Activated T-helper 1 cell treated with Interleukin-2 at 50 U/mL for 16 hours (primary cell): Measurements from ENCODE around the gene IL23R.
A peak's percentile ranks its signal among the peaks of the same experiment; 100 is the strongest.

ENCODE experiments used
- DNase-seq: peaks from one replicate; pipeline ENCODE4 v3.0.0-alpha.2; 2020; ENCODE audit warnings: low read depth

Gene IL23R

DNA sequence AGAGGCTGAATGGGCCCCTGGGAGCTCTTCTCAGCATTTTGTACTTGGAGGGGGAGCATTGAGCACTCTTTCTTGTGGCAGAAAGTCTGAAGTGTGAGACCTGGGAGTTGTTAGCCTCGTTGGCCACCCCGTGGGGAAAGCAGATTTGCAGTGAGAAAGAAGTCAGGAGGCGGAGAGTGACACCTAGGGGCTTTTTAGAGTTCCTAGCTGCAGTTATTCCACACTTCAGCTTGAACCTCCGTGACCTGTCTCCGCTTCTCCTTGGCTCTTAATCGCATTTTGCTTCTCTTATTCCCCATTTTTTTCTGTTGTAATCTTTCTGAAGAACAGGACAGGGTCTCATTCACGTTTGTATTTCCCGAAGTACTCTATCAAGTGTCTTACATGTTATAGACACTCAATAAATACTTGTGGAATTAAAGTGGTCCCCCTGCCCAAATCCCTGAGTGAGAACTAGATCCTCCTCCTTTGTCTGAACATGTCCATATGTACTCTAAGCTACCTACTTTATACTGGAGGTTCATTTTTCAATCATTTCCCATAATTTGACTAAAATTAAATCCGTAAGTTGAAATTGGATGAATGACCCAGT is 17.0 kb upstream of the IL23R start:
- peak; percentile 33 for DNase-seq

DNA sequence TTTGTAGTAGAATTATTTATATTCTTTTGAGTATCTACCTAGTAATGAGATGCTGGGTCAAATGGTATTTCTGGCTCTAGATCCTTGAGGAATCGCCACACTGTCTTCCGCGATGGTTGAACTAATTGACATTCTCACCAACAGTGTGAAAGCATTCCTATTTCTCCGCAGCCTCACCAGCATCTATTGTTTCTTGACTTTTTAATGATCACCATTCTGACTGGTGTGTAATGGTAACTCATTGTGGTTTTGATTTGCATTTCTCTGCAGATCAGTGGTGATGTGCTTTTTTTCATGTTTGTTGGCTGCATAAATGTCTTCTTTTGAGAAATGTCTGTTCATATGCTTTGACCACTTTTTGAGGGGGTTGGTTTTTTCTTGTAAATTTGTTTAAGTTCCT is 15.3 kb upstream of the IL23R start:
- DNase-seq = no peak

DNA sequence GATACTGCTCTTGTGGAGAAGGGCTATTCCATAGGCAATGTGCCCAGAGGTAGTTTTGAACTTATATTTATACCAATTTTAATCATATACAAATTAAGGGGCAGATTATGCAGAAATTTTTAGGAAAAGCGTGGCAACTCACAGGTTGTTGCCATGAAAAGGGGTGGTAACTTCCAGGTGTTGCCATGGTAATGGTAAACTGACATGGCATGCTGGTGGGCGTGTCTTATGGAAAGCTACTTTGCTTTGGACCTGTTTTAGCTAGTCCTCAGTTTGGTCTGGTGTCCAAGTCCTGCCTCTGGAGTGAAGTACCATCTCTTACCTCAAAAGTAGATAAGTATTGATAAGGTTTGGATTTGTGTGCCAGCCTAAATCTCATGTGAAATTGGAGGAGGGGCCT is 7.9 kb upstream of the IL23R start:
- no peak for DNase-seq

DNA sequence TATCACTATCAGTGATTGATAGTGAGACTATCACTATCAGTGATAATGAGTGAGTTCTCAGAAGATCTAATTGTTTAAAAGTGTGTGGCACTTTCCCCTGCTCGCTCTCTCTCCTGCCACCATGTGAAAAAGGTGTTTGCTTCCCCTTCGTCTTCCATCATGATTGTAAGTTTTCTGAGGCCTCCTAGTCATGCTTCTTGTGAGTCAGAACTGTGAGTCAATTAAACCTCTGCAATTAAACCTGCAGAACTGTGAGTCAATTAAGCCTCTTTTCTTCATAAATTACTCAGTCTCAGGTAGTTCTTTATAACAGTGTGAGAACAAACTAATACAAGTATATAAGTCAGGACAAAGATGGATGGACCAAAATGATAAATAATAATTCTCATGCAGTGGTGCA is 7.0 kb upstream of the IL23R start:
- DNase-seq = no peak

DNA sequence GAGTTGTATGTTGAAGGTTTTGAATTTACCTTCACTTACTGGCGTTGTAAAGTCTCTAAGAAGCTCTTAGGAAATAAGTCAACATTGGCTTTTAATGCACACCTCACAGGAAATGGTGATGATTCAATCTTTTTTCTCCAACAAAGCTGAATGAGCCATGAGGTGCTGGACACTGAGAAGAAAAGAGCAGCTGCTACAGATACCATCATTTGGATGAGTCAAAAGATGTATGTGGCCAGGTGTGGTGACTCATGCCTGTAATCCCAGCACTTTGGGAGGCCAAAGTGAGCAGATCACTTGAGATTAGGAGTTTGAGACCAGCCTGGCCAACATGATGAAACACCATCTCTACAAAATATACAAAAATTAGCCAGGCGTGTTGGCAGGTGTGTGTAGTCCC is 3.3 kb upstream of the IL23R start:
- DNase-seq = no peak

DNA sequence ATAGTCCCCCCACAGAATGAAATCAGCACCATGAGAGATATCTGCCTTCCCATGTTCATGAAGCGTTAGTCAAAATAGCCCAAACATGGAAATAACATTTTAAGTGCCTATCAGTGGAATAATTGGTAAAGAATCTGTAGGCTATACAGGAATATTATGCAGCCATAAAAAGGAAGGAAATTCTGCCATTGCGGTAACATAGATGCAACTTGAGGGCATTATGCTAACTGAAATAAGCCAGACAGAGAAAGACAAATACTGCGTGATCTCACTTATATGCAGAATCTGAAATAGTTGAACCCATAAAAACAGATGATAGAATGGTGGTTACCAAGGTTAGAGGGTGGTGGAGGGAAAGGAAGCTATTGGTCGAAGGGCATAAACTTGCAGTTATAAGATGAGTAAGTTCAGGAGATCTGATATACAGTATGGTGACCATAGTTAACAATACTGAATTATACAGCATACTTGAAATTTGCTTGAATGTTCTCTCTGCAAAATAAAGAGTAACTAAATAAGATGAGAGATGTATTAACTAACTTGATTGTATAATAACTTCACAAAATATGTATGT is 699 bp upstream of the IL23R start:
- DNase-seq = no peak

DNA sequence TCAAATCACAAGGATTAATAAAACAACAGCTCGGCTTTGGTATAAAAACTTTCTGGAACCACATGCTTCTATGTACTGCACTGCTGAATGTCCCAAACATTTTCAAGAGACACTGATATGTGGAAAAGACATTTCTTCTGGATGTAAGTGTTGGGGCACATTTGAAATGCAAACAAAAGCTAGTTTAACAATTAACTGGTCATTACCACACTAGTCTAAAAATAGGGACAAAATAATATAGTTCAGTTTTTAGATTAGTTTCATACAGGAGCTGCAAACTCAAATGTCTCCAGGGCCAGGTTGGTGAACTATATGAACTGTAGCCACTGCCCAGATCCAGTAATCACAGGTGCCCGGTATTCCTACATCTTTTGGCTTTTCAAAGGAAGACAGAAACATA is 3.2 kb downstream of the IL23R start:
- no peak for DNase-seq

DNA sequence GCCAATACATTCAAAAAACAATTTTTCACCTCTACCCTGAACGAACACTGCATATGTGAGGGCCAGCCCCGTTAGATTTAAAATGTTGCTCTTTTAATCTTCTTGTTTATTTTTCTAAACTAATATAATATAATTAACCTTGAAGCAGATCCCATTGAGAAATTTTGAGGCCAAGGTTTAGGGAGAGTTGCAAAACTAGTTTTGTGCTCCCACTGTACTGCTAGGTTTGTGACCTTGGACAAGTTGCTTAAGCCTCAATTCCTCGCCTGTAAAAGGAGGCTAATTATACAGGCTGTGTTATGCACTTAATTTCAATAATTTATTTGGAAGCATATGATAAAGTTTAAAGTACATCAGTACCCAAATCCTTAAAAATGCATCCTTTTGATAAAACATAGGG is 3.7 kb downstream of the IL23R start:
- DNase-seq = no peak

DNA sequence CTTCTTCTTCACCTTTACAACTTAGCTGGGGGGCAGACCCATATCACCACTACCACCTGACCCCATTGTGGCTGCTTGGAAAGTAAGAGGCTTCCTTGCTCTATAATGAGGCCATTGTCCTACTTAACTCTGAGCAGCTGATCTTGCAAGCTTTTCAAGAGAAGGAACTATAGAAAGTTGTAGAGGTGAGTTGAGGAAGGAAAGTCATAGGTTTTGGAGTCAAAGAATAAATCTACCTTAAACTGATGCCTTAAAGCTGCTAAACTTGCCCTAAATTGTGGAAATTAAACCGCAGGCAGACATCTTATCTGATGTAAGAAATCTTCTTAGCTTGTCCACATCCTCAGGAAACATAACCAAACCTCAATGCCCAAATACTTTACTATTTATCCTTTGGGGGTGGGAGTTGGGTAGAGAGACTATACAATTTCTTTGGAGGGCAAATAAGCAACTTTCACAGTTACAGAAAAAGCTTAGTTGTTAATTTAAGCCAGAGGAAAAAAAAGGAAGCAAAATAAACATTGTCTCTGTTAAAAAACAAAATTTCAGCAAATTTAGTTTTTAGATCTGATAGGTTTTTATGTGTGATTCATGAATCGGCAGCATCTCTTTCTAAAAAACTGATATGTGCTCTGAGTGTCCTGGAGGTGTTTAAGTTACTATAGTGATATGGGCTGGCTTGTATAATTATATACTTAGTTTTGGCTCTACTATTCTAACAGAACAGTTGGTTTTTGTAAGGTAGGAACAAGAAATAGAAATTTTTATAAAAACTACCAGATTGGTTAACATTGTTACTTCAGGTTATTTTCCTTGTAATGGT is 4.7 kb downstream of the IL23R start:
- DNase-seq = no peak

DNA sequence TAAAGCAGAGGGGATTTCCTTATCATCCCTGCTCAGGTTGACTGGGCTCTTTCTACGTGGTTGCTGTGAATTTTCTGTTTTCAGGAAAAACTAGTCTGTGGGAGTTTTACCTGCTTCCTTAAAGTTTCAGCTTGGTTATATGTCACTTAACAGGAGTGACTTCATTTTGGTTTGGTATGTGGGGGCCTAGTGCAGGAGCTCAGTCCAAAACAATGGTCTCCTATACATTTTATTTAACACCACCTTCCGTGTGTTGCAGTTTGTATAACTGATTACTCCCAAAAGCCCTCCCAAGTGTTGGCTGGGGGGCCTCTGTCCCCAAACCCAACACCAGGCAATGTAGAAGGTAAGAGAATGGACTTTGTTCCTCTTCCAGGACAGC is 5.3 kb downstream of the IL23R start:
- DNase-seq = no peak

DNA sequence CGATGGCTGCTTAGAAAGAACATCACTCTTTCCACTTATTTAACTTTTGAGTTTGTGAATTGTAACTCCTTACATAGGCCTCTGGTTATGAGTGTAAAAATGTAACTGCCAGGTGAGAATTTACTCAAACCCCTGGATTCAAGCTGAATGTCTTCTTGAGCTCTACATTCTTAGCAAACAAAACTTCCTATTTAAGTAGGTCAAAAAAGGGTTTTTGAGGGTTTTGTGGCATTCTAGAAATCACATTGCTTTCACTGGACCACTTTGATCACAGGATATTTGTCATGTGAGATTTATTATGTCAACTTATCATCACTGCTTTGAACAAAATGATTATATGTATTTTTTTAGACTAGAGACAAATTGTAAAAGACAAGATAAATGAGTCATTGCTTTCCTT is 5.7 kb downstream of the IL23R start:
- no peak for DNase-seq

DNA sequence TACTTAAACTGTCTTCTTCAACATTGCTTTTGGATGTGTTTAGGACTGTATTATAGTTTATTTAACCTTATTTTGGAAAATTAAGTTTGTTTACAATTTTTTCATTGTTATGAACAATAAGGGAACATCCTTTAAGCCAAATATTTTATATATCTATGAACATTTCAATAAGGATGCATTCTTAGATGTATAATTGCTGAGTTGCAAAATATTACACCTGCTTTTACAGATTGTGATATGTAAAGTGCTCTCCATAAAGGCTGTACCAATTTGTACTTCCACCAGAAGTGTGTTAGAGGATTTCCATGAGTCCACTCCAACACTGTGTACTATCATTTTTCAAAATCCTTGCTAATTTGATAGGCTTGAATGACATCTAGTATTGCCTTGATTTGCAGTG is 7.7 kb downstream of the IL23R start:
- no peak for DNase-seq

DNA sequence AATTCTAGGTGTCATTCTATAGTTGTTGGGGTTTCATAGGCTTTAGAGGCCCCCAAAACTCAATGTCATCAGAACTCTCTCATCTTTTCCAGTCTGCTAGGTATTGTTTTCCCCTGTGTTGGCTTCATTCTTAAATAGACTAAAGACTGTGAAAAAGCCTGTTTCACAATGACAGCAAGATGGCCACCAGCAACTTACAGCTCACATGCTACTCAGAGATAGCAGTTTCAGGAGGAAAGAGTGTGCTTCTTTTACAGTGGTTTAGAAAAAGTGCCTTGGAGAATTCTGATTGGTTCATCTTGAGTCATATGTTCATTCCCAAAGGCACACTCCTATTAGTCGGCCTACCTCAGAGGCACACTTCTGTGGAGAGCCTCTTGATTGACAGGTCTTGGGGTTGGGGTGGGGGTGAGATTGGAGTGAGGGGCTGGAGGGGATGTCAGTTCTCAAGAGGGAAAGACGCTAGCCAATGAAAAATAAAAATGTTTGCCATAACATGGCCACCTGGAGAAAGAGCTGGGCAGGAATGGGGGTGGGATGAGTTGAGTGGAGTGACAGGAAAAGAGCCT is 8.5 kb downstream of the IL23R start:
- DNase-seq = no peak

DNA sequence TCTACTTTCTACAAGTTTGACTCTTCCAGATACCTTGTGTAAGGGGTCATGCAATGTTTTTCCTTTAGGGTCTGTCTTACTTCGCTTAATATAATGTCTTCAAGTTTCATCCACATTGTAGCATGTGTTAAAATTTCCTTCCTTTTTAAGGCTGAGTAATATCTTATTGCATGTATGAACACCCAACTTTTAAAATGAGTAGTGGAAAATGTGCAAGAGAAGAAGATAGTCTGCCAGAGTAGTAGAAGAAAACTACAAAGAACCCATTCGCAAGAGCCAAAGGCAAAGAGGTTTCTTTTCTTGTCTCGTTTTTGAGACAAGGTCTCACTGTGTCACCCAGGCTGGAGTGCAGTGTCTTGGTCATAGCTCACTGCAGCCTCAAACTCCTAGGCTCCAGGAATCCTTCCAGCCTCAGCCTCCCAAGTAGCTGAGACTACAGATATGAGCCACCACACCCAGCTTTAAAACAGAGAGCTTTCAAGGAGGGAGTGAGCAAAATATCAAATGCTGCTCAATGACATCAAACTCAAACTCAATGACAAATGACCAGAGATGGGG is 9.4 kb downstream of the IL23R start:
- no peak for DNase-seq

DNA sequence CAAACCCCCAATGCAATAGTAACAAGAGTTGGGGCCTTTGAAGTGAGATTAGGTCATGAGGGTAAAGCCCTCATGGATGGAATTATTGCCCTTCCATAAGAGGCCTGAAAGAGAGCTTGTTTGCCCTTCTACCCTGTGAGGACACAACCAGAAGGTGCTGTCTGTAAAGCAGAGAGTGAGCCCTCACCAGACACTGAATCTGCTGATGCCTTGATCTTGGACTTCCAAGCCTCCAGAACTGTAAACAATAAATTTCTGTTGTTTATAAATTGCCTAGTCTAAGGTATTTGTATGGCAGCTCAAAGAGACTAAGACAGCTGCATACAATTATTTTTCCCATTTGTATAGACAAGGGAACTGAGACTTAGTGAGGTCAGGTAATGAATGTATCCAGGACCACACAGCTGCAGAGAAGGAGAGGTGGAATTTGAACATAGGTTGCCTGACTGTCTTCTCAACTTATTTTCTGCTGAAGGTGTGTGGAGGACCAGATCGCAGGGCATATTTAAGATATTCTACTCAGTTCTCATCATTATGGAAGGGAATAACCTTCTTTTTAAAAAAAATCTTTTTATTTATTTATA is 18.7 kb downstream of the IL23R start:
- no peak for DNase-seq

DNA sequence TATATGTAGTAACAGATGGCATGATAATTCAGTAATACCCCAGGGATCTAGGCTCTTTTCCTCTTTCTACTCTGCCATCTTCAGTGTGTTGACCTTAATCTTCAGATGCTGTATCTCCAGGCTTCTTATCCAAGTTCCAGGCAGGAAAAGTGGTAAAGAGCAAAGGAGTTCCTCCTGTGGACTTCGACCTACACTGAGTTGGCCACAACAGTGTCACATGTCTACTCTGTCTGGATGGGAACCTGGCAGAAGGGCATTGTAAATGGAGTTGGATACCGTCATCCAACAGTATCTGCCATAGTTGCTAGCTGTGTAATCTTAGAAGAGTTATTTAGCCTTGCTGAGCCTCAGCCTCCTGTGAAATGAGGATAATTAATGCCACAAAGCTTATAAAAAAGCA is 21.9 kb downstream of the IL23R start:
- DNase-seq = no peak

DNA sequence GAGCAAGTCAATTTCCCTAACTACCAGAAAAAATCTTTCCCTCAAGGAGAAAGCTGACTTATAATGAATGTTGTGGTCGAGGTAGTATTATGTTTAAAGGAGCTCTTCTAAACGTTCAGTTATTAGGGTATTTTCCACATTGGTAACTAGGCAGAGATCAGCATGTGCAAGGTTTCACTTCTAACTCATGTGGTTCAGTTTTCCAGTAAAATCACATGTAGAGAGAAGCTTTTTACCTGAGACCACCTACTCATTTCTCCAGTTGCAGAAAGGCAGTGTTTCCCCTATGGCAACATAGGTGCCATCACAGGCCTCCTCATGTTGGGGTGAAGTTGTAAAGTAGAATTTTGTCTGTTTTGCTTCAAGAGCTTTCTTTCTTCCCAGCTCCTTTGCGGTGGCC is 23.7 kb downstream of the IL23R start:
- no peak for DNase-seq

DNA sequence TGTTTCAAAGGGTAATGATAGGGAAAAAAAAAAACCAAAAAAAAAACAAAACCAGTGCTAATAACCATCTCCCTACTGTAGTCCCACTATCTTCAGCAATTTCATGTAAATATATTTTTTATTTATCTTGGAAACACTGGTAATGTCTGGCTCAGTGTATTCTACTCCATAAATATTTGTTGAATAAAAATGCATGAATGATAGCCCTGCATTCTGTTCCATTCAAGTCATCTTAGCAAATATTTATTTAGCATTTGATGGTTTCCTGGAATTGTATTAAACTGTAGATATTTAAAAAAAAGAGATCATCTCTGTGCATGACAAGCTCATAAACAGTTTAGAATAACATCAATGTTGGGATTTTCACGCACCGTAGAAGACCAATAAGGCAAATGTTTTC is 24.2 kb downstream of the IL23R start:
- no peak for DNase-seq

DNA sequence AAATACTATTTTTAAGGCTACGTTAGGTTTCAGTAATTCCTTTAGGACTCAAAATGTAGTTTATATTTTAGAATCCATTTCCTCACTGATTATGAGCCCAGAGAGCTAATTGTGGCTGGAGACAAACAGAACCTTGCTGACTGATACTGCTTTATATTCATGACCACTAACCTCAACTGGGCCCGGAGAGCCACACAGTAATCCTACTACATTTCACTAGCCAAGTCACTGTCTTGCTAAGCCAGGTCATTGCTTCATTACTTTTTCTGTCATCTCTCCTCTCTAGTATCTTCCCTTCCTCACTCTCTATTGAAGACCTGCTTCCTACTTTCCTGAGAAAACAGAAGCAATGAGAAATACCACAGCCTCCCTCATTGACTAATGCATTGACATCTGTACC is 24.7 kb downstream of the IL23R start:
- DNase-seq = no peak

DNA sequence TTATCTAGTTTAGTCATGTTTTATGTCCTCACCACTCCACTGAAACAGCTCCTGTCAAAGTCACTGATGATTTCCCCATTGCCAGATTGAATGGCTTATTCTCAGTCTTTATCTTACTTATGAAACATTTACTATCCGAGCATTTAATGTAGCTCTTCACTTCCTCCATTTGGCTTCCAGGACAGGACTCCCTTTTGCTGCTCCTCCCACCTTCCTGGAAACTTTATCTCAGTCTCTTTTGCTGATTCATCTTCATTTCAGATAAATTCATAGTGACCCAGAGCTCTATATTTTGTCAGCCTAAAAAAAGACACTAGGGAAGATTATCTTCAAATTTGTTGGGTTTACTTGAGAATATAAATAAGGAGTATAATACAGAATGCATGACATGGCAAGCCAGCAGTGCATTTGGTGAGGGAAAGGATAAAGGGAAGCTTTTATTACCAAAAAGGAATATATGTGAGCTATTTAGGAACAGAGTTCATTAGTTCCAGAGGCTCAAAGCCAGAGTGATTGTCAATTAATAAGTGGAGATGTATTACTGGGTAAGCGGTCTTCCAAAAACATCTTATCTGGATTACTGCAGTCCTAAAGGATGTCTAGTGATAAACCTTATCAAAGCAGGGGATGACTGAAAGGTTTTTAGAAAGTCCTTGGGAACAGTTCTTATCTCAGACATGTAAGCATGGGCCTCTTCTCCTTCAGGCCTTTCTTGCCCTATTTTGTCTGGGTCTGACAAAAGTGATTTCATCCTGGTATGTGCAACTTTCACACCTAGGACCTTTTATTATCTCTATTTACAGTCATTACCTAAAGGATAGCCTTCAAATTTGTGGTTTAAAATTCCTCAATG is 25.6 kb downstream of the IL23R start:
- no peak for DNase-seq

DNA sequence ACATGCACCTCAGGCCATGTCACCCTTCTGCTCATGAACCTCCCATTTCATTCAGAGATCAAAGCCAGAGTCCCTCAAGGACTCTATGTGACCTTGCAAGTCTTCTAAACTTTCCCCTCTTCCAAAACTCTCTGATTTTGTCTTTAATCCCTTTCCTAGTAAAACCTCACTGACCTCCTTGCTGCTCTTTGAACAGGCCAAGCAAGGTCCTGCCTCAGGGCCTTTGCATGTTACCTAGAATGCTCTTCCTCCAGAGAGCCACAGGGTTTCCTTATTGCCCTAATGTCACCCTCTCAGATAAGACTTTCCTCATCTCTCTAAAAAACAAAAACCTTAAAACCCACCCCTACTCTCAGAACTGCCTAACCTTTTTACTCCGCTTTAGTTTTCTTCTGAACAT is 26.6 kb downstream of the IL23R start:
- DNase-seq = no peak

DNA sequence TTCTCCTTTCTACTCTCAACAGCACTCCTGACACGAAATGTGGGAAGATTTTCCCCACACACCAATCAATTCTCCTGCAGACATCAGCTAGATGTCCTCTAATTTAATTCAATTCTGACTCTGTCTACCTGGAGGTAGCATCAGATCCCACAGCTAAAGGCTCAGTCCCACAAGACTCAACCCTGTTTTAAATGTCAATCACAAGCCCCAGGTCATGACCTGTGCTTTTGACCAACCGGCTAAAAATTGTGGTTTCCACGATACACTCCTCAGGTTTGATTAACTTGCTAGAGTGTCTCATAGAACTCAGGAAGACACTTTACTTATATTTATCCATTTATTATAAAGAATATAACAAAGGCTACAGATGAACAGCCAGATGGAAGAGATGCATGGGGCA is 27.4 kb downstream of the IL23R start:
- no peak for DNase-seq
